Esophagus squamous epithelium (tissue), 5 donors: ENCODE data around the gene TRIM63. TPM values are rescaled to one million over a fixed set of nuclear protein-coding genes. Genes with fewer than 3 reads are reported as not detected.

Source experiments
- DNase-seq: peaks from one replicate; lab custom pipeline; 2025; lab: John Stamatoyannopoulos, UW
- H3K27ac ChIP-seq, 4 donors: fragments of 200-600 bp; sonication (generic); one replicate each; pipeline ENCODE4 v1.5.1; 2016 to 2019; ENCODE audit warnings: mild to moderate bottlenecking in 1 of 4
- H3K27me3 ChIP-seq, 4 donors: fragments of 200-600 bp; sonication (generic); 1 replicate in 3 of 4; 2 replicates in 1 of 4; pipeline versions ENCODE4 v1.5.1 to v1.6.0; 2017 to 2021; ENCODE audit warnings: antibody characterized with exemption in 1 of 4
- H3K36me3 ChIP-seq, 3 donors: fragments of 200-600 bp; sonication (generic); one replicate each; pipeline ENCODE4 v1.5.1; 2016 to 2019
- H3K4me1 ChIP-seq, 3 donors: fragments of 200-600 bp; sonication (generic); one replicate each; pipeline ENCODE4 v1.5.1; 2017 to 2019
- H3K4me3 ChIP-seq, 4 donors: fragments of 200-600 bp; sonication (generic); 1 replicate in 3 of 4; 2 replicates in 1 of 4; pipeline ENCODE4 v1.5.1; 2016 to 2019; ENCODE audit warnings: mild to moderate bottlenecking in 2 of 4, moderate library complexity in 1 of 4
- H3K9me3 ChIP-seq, 3 donors: fragments of 200-600 bp; sonication (generic); one replicate each; pipeline ENCODE4 v1.5.1; 2016 to 2019
- CTCF ChIP-seq, 6 experiments: fragments of 450-650 bp in 4 of 6; fragments of 200-600 bp in 2 of 6; sonication (generic) in 2 of 6; IDR thresholded peaks; one replicate each; pipeline ENCODE4 v1.5.1; 2016 to 2019; ENCODE audit warnings: antibody characterized with exemption in 6 of 6, mild to moderate bottlenecking in 4 of 6, moderate library complexity in 4 of 6
- POLR2A ChIP-seq, 4 donors: fragments of 450-650 bp; IDR thresholded peaks; one replicate each; pipeline ENCODE4 v1.6.1; 2017; ENCODE audit warnings: antibody characterized with exemption in 4 of 4, mild to moderate bottlenecking in 4 of 4, moderate library complexity in 3 of 4
- WGBS, 2 donors: methylation state at CpG; one replicate each; pipeline ENCODE4 v1.1.5; 2018; 5-methylcytosine and 5-hydroxymethylcytosine counted together
- intact Hi-C: fragments of 100-400 bp; cut with DNase I; formaldehyde crosslinking; loops from one replicate; pipeline ENCODE4 v1.15.0; 2022
- total RNA-seq, 4 donors: library from RNA; depleted of rRNA; stranded (reverse); fragments of >200 nt; gene quantifications; one replicate each; pipeline ENCODE4 v1.1.0, GENCODE V29; 2016
- donor health status: DM: yes; HTN: yes; CAD: no.

Gene TRIM63
- total RNA-seq, 4 donors from 2014 or later, result 0.23 to 1.7 TPM; not detected in 2

GRCh38 chr1:26089125-26089524, 21.7 kb upstream of the TRIM63 start:
- DNase-seq, result no peak
- Histone ChIP-seq H3K27me3 (peaks cover 0 to 50% (median 0%) of the 10 kb centered on the region in 4 donors), H3K36me3 (no peaks in the 10 kb centered on the region), H3K4me1 (peaks cover 0 to 18% (median 7%) of the 10 kb centered on the region in 3 donors), H3K27ac (no peak overlapping the region), H3K4me3 (no peak overlapping the region), H3K9me3 (no peaks in the 10 kb centered on the region)
- 77 to 87% methylated on average over 3 of the region's 3 CpGs for WGBS, 2 donors
- TF ChIP-seq POLR2A (IDR thresholded peaks at IDR 0.05), result no peak
- TF ChIP-seq CTCF (IDR thresholded peaks at IDR 0.05), result no peak
- intact Hi-C loops, result no loop called here

DNA sequence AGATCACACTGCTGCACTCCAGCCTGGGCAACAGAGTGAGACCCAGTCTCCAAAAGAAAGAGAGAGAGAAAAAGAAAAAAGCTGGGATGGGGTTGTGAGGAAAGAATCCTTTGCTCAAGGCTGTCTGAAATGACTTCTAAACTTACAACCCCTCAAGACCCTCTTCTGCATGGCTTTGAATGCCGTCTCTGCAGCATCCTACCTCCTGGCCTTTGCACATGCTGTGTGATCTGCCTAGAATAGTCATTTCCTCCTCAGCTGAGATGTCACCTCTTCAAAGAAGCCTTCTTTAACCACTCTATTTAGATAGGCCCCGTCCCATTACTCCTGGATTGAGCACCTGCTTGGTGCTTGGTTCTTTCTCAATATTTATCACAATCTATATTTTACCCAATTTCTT, 17.4 kb upstream of the TRIM63 start:
- H3K9me3 ChIP-seq, result no peaks in the 10 kb centered on the region
- H3K4me1 ChIP-seq, result no peaks in the 10 kb centered on the region
- no peak overlapping the region for H3K27ac ChIP-seq
- intact Hi-C loops, result no loop called here
- DNase-seq, result no peak
- 77 to 79% methylated on average over 2 of the region's 2 CpGs for WGBS, 2 donors
- no peaks in the 10 kb centered on the region for H3K36me3 ChIP-seq
- H3K27me3 ChIP-seq, result peaks cover 0 to 37% (median 0%) of the 10 kb centered on the region in 4 donors
- TF ChIP-seq POLR2A (IDR thresholded peaks at IDR 0.05) (no peak), CTCF (IDR thresholded peaks at IDR 0.05) (no peak)
- no peak overlapping the region for H3K4me3 ChIP-seq

DNA sequence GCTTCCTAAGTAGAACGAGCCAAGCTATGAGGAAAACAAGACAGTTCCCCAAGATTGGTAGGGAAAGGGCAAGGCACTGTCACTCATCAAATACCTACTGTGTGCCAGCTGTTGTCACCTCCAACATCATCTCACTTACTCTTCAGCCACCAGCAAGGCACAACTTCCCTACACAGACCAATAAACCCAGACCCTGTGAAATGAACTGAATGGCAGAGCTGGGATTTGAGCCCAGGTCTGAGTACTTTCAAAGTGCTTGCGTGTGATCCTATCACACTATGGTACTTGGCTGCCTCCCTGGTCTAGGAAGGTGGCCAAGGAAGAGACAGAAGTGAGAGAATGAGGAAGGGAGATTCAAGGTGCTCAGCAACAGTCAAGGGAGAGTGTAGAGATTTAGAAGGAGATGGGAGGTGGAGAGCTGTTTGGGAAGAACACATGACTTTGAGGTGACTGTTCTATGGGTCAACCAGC, 16.7 kb upstream of the TRIM63 start:
- Histone ChIP-seq H3K27ac (no peak overlapping the region), H3K4me1 (no peaks in the 10 kb centered on the region), H3K9me3 (no peaks in the 10 kb centered on the region), H3K27me3 (peaks cover 0 to 32% (median 0%) of the 10 kb centered on the region in 4 donors), H3K4me3 (no peak overlapping the region), H3K36me3 (no peaks in the 10 kb centered on the region)
- 39 to 43% methylated on average over 2 of the region's 2 CpGs for WGBS, 2 donors
- DNase-seq, result no peak
- intact Hi-C loops, result no loop called here
- TF ChIP-seq POLR2A (IDR thresholded peaks at IDR 0.05) (no peak), CTCF (IDR thresholded peaks at IDR 0.05) (no peak)

DNA sequence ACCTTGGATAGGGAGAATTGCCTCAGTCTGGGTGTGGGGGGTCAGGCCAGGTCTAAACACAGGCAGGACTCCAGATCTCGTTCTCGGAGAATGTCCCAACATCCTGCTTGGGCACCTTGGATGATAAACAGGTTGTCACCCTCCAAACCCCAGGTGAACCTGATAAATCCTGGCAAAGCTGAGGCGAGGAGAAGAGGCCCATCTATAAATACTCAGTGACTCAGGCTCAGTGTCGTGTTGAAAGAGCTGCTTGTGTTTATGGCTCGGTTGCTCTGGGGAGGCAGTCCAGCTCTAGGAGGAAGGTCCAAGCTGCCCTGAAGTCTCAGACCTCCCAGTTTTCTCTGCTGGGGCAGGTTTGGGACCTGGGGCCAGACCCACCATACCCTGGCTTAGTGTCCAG, 15.8 kb upstream of the TRIM63 start:
- Histone ChIP-seq H3K36me3 (no peaks in the 10 kb centered on the region), H3K27ac (no peak overlapping the region), H3K4me3 (no peak overlapping the region), H3K9me3 (no peaks in the 10 kb centered on the region), H3K4me1 (peaks cover 0 to 7% (median 0%) of the 10 kb centered on the region in 3 donors), H3K27me3 (peaks cover 0 to 32% (median 0%) of the 10 kb centered on the region in 4 donors)
- no peak for TF ChIP-seq CTCF (IDR thresholded peaks at IDR 0.05)
- TF ChIP-seq POLR2A (IDR thresholded peaks at IDR 0.05), result no peak
- intact Hi-C loops, result no loop called here
- WGBS, 2 donors, result 23% methylated on average over 3 of the region's 5 CpGs; no CpG with 5 or more reads in 1 of the 2 donors
- DNase-seq, result no peak

- TF ChIP-seq POLR2A (IDR thresholded peaks at IDR 0.05) (no peak), CTCF (IDR thresholded peaks at IDR 0.05) (no peak)
- no peak overlapping the region for H3K4me3 ChIP-seq
- no peaks in the 10 kb centered on the region for H3K9me3 ChIP-seq
- DNase-seq, result no peak
- H3K4me1 ChIP-seq, result peaks cover 0 to 7% (median 0%) of the 10 kb centered on the region in 3 donors
- 75 to 85% methylated on average over 3 of the region's 3 CpGs for WGBS, 2 donors
- no peaks in the 10 kb centered on the region for H3K36me3 ChIP-seq
- no peak overlapping the region for H3K27ac ChIP-seq
- intact Hi-C loops, result no loop called here
- peaks cover 0 to 34% (median 0%) of the 10 kb centered on the region in 4 donors for H3K27me3 ChIP-seq
Measured at GRCh38 chr1:26082020-26082350, 14.6 kb upstream of the TRIM63 start.
